Ishikawa (cell line): Measurements from ENCODE around the gene KCTD3.

Experiments
- CEBPB ChIP-seq: IDR thresholded peaks from 2 replicates; pipeline ENCODE4 v1.6.1; 2012
- CREB1 ChIP-seq: IDR thresholded peaks from 2 replicates; pipeline ENCODE4 v1.6.1; 2012; ENCODE audit warnings: low read depth
- EGR1 ChIP-seq: IDR thresholded peaks from 2 replicates; pipeline ENCODE4 v1.6.1; 2012
- EP300 ChIP-seq: IDR thresholded peaks from 2 replicates; pipeline ENCODE4 v1.6.1; 2012; ENCODE audit warnings: borderline replicate concordance
- FOXM1 ChIP-seq: IDR thresholded peaks from 2 replicates; pipeline ENCODE4 v1.6.1; 2012; ENCODE audit warnings: low read depth, borderline replicate concordance
- MAX ChIP-seq: IDR thresholded peaks from 2 replicates; pipeline ENCODE4 v1.6.1; 2012
- NFIC ChIP-seq: IDR thresholded peaks from 2 replicates; pipeline ENCODE4 v1.6.1; 2012
- RAD21 ChIP-seq: IDR thresholded peaks from 2 replicates; pipeline ENCODE4 v1.6.1; 2012; ENCODE audit warnings: low read depth
- REST ChIP-seq: IDR thresholded peaks from 2 replicates; pipeline ENCODE4 v1.6.1; 2012; ENCODE audit warnings: low read depth, mild to moderate bottlenecking
- TAF1 ChIP-seq: IDR thresholded peaks from 2 replicates; pipeline ENCODE4 v1.6.1; 2012; ENCODE audit warnings: low read depth, mild to moderate bottlenecking
- TCF12 ChIP-seq: IDR thresholded peaks from 2 replicates; pipeline ENCODE4 v1.6.1; 2012; ENCODE audit warnings: low read depth
- TEAD4 ChIP-seq: IDR thresholded peaks from 2 replicates; pipeline ENCODE4 v1.6.1; 2012
- YY1 ChIP-seq: IDR thresholded peaks from 2 replicates; pipeline ENCODE4 v1.6.1; 2012; ENCODE audit warnings: low read depth
- ZBTB7A ChIP-seq: IDR thresholded peaks from 2 replicates; pipeline ENCODE4 v1.6.1; 2012; ENCODE audit warnings: low read depth
- TF ChIP-seq, protein P1 (sequence below): IDR thresholded peaks from 2 replicates; pipeline ENCODE4 v1.6.1; 2012

Gene KCTD3

GRCh38 chr1:215566556-215567490 is at the start of gene KCTD3:
Gene KCTD3, plus strand, starts transcription at chr1:215567304. Its CDS starts 382 bp downstream, at chr1:215567686.
- TF ChIP-seq TCF12 (0 out of 2 replicates have a peak, but pooled peaks have one; percentile 13), MAX (peak; percentile 40; the same call in 1 of the 2 replicates), EGR1 (0 out of 2 replicates have a peak, but pooled peaks have one; percentile 26), TAF1 (peak; percentile 48; the same call in 1 of the 2 replicates), FOXM1 (no peak), YY1 (no peak), NFIC (0 out of 2 replicates have a peak, but pooled peaks have one; percentile 12), REST (no peak), EP300 (no peak), RAD21 (no peak), CEBPB (no peak), CREB1 (no peak), TEAD4 (peak; percentile 31; the same call in 1 of the 2 replicates), ZBTB7A (no peak)
- TF ChIP-seq, protein P1, sequence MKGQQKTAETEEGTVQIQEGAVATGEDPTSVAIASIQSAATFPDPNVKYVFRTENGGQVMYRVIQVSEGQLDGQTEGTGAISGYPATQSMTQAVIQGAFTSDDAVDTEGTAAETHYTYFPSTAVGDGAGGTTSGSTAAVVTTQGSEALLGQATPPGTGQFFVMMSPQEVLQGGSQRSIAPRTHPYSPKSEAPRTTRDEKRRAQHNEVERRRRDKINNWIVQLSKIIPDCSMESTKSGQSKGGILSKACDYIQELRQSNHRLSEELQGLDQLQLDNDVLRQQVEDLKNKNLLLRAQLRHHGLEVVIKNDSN = no peak

GRCh38 chr1:215517441-215517891 is 49.6 kb upstream of the KCTD3 start:
- peak; percentile 22; the same call in 1 of the 2 replicates for TF ChIP-seq RAD21
- TF ChIP-seq REST = no peak
- no peak for TF ChIP-seq EP300

DNA sequence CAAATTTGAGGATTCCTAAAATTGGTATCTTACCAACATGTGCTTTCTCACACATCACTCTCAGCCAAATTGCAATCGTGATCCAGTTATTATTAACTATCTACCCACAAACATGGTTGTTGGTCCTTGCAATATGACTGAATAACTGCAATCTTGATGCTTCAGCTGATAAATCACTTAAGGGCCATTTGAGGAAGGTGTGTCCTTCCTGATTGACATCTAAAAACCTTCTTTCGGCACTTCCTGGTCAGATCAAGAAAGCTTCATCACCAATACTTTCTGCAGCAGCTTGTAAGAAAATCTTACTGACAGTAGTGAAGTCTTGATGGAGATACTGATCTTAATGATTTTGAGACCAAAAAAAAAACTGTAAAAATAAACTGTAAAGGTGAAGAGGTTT is 48.5 kb upstream of the KCTD3 start:
- TF ChIP-seq FOXM1 (no peak), MAX (no peak), CREB1 (no peak), TAF1 (no peak), ZBTB7A (no peak), TCF12 (no peak), TEAD4 (no peak), NFIC (no peak), RAD21 (no peak), CEBPB (no peak), EP300 (no peak)

DNA sequence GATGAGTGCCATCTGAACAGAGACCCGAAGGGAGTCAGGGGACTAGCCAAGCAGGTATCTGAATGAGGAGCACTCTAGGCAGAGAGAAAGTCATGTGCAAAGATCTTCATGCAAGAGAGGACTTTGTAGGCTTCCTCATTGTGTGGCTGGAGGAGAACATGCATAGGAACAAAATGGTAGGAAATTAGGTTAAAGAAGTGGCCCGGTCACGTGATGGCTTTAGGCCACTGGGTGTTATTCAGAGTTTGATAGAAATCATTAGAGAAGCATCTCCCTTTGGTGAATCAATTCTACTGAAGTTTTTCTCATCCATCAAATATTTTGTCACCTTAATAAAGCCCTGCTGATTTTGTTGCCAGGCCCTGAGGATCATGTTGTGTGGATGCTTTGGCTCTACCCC is 45.8 kb upstream of the KCTD3 start:
- TF ChIP-seq RAD21 = no peak

- no peak for TF ChIP-seq CEBPB
- no peak for TF ChIP-seq NFIC
- no peak for TF ChIP-seq YY1
- TF ChIP-seq EGR1 = no peak
- no peak for TF ChIP-seq MAX
- TF ChIP-seq, protein P1 = no peak
Measured at GRCh38 chr1:215523128-215523861, 43.8 kb upstream of the KCTD3 start.

DNA sequence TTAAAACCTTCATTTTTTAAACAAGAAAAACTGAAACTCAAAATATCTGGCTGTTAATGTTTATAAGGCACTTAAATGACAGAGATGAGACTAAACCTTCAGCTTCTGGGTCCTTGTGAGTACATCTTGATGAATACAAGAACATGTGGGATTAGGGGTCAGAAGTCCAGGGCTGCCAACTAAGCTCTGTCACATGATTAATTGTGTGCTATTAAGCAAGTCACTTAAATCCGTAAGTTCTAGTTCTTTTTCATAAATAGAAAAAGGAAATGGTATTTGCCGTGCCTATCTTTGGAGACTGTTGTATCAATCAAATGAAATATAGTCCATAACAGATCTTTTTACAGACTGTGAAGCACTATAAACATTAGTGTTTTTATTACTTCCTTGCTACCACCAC is 43.2 kb upstream of the KCTD3 start:
- TF ChIP-seq, protein P1 = no peak
- TF ChIP-seq EGR1 (no peak), REST (no peak), TEAD4 (no peak), FOXM1 (no peak), NFIC (no peak)
